HG02763 (cell line): ENCODE measurements around the gene CLDN19.
"Not testable (repeated sequence)": the region's sequence is repeated elsewhere in the genome, so short reads cannot be mapped to it uniquely, and the experiment has no call there.

Experiments used
- ATAC-seq: cut with Tn5 transposase; IDR thresholded peaks from one replicate; pipeline ENCODE4 v1.9.1; 2021; ENCODE audit warnings: mild to moderate bottlenecking, moderate library complexity; ENCODE audit not compliant: unreplicated experiment

CLDN19 gene

GRCh38 chr1:42740851-42741580, 980 bp upstream of the CLDN19 start:
- no peak for ATAC-seq

DNA sequence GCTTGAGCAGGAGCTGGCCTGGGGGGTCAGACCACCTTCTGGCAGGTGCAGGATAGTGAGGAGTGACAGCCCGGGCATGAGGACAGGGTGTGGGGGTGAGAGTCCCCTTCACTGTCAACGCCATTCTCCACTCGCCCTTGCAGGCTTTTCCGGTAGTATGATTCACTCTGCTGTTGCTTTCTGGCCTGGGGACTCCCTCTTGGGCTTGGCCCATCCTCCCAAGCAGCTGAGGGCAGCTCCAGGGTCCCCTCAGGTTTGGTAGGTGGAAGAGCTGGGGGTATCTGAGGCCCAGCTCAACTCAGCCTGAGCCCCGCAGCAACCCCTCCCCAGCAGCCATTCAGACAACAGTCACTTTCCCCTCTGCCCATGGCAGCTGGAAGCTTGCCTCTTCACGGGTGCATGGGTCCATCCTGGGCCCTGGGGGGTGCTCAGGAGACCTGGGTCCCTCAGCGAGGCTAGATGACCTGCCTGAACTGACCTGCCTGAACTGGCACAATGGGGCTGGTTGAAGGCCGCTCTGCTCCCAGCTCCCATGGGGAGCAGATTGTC, 1.3 kb downstream of the CLDN19 start:
- no peak for ATAC-seq

- ATAC-seq, result no peak
Measured at GRCh38 chr1:42737986-42738677, 1.9 kb downstream of the CLDN19 start.

DNA sequence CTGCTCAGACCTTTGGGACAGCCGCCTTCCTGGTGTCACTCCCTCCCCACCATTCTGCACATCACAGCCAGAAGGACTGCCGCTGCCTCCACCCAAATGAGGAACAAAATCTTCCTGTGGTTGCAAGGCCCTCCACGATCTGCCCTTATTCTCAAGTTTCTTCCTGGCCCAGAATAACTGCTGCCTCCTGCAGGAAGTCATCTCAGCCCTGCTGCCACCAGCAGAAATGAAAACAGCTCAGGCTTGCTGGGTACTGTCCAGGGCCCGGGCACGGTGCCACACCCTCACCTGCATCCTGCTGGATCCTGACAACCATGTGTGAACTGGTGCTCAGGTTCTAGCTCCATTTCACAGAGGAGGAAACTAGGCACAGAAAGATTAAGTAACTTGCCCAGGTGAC, 2.8 kb downstream of the CLDN19 start:
- ATAC-seq, result no peak

DNA sequence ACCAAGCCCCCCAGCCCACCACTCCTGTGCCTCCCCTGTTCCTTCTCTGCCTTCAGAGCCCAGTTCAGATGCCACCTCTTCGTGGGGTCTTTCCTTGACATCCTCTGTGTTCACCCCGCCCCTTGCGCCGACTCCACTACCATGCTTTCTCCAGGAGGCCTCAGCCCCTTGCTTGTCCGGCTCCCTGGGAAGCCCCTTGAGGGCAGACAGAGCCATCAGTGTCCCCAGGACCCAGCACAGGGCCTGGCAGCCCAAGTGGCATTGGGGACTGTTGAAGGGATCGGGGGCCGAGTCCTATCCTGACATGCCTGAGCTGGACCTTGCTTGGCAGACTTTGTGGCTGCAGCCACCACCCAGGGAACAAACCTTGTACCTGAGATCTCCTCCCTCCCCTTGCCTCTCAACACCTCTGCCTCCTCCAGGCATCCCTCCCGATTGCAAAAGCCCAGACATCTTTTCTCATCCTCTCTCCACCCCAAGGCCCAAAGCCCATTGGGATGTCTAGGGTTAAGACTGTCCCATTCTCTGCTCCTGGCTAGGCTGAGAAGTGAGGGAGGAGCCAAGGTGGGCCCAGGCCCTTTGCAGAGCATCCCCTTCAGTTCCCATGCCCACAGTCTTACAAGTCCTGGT, 3.4 kb downstream of the CLDN19 start:
- no peak for ATAC-seq

DNA sequence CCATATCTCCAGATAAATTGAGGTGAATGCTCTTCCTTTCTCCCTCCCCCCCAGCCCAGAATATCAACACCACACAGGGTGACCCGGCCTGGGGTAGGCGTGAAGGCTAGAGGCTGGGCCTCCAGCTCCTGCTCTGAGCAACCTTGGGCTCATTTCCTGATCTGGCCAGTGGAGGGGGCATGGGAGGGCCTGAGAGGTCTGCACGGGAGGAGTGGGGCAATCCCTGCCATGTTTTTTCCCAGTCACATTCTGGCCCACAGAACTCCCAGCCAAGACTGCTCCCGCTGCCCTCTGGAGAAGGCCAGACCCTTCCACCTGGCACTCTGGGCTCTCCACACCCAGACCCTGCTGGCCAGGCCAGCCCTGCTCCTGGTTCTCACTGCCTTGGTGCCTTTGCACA, 3.9 kb downstream of the CLDN19 start:
- ATAC-seq, result no peak

GRCh38 chr1:42735477-42736105, 4.4 kb downstream of the CLDN19 start:
- ATAC-seq, result no peak

DNA sequence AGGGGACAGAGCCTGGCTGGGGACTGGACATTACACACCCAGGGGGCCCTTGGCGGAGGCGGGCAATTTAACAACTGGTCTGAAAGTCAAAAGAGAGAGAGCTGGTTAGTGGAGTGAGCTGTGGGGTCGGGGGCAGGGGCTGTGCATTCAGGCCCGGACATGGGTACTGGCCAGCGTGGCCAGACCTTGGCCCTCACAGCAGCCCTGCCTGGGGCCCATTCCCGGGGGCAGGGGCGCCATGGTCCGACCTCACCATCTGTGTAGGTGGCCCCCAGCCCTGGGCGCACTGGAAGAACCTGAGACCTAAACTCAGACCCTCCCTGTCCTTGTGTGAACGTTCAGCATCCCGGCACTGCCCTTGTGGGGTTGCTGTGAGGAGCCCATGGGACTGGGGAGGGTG, 5.0 kb downstream of the CLDN19 start:
- no peak for ATAC-seq

- no peak for ATAC-seq
Measured at GRCh38 chr1:42734201-42735035, 5.6 kb downstream of the CLDN19 start.

GRCh38 chr1:42733415-42734200, 6.4 kb downstream of the CLDN19 start:
- no peak for ATAC-seq

DNA sequence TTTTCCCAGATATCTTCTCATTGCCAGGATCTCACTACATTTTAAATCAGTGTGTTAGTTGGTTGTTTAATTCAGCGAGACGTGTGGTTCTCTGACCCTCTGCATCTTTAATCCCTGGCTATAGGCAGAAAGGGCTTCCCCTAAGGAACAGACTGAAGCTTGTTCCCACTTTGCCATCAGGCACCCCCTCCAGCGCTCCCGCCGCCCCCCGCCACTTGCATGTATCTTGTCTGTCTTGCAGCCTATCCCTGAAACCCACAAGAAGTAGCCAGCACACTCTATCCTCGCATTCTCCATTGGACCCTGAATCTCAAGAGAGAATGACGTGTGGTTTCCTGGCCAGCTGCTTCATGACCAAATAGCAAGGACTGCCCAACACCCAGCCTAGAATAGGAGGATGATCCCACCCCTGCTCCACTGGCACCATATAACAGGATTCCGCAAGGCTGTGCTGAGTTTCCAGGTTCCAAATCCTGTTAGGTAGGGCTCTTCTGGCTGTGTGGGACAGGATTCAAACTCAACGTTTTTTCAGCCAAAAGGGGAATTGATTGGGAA, 7.8 kb downstream of the CLDN19 start:
- ATAC-seq, result no peak

DNA sequence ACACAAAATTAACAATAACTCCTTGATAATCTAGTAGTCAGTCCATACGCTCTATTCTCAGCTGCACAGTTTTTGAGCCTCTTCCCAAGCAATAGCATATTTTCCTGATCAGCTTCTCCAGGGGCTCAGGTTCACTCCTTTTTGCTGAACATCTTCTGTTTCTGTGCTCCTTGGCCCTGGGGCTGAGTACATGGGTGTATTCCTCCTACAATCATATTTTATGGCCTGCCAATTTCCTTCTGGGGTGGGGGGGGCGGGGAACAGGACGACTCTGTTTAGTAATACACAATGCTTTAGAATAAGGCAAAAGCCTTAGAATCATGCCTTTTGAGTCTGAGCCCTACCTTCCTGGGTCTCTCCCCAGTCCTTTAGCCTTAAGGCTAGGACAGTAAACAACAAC, 8.5 kb downstream of the CLDN19 start:
- no peak for ATAC-seq

GRCh38 chr1:42730988-42731387, 9.0 kb downstream of the CLDN19 start:
- no peak for ATAC-seq

GRCh38 chr1:42730002-42730401, 10.0 kb downstream of the CLDN19 start:
- no peak for ATAC-seq

DNA sequence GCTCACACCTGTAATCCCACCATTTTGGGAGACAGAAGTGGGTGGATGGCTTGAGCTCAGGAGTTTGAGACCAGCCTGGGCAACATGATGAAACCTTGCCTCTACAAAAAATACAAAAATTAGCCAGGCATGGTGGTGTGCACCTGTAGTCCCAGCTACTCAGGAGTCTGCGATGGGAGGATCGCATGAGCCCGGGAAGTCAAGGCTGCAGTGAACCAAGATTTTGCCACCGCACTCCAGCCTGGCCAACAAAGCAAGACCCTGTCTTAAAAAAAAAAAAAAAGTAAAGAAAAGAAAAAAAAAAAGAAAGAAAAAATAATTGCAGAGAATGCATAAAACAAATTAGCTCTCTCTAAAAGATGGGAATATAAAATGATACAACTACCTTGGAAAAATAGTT, 14.2 kb downstream of the CLDN19 start:
- not testable (repeated sequence) for ATAC-seq

GRCh38 chr1:42723511-42723910, 16.5 kb downstream of the CLDN19 start:
- no peak for ATAC-seq

- not testable (repeated sequence) for ATAC-seq
Measured at GRCh38 chr1:42722403-42722802, 17.6 kb downstream of the CLDN19 start.

- ATAC-seq, result no peak
Measured at GRCh38 chr1:42721926-42722325, 18.1 kb downstream of the CLDN19 start.

DNA sequence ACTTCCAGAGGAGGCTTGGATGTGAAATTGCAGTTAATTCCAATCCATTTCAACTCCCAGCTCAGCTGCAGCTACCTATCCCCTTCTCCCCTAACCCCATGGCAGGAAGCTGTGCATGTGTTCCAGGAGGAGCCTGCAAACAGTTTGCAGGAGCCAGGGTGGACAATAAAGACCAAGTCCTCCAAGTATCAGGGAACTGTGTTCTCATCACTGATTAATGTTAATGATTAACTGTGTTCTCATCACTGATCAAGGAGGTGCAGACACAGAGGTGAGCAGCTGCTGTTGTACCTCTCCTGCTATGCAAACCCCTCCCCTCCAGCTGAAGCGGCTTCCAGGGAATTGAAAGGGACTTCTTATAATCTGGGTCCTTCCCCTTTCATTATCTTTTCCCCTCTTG, 19.2 kb downstream of the CLDN19 start:
- no peak for ATAC-seq
